GM18502 (cell line): ENCODE results near the gene FAAP100.

Experiments
- ATAC-seq: cut with Tn5 transposase; IDR thresholded peaks from one replicate; pipeline ENCODE4 v1.9.1; 2021; ENCODE audit warnings: mild to moderate bottlenecking; ENCODE audit not compliant: unreplicated experiment, poor library complexity

Gene FAAP100

DNA sequence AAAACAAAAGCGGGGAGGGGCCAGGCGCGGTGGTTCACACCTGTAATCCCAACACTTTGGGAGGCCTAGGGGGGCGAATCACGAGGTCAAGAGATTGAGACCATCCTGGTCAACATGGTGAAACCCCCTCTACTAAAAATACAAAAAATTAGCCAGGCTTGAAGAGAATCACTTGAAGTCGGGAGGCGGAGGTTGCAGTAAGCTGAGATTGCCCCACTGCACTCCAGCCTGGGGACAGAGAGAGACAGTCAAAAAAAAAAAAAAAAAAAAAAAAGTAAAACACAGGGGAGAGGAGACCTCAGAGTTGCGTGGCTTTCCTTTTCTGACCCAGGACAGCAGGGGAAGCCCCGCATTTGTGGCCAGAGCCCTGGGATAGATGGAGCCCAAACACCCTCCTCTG lies 59.4 kb downstream of the FAAP100 start:
- no peak for ATAC-seq

DNA sequence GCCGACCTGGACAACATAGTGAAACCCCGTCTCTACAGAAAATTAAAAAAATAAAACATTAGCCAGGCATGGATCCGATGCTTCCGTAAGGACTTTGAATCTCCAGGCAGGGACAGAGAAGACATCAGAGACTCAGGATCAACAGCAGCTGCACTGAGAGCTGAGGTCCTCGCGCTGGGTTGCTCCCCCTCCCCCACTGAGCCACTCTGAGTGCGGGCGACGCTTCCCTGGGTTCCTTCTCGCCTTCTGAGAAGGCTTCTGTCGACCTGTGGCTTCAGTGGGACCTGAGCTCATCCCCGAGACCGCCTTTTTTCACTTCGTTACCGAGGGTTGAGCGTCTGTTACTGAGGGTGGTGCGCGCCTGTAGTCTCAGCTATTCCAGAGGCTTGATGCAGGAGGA lies 60.0 kb downstream of the FAAP100 start:
- ATAC-seq, result no peak

DNA sequence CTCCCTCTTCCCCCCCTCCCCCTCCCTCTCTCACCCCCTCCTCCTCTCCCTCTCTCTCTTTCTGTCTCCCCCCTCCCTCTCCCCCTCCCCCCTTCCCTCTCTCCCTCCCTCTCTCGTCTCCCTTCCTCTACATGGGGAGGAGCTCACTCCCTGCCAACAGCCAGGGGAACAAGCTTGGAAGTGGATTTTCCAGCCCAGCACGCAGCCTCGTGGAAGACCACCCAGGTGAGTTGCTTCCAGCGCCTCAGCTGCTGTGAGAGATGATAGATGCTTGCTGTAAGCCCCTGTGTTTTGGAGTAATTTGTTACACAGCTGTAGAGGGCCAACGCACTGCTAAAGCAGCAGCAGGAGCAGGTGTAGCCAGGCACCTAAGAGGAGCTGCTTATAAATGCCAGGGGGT lies 60.4 kb downstream of the FAAP100 start:
- no peak for ATAC-seq

DNA sequence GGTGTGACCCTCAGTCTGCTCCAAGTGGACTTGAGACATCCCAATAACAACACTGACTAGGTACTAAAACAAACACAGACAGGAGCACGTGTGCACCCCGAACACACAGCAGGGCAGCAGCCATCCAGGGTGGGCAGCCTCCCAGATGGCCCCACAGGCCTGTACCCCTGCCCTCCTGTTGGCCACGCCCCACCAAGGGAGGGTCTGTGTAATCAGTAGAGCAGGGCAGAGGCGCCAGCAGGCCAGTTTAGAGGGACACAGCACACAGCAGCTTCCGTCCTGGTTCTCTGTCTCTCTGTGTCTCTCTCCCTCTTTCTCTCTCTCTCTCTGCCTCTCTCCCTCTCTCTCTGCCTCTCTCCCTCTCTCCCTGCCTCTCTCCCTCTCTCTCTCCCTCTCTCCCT lies 61.0 kb downstream of the FAAP100 start:
- no peak for ATAC-seq

DNA sequence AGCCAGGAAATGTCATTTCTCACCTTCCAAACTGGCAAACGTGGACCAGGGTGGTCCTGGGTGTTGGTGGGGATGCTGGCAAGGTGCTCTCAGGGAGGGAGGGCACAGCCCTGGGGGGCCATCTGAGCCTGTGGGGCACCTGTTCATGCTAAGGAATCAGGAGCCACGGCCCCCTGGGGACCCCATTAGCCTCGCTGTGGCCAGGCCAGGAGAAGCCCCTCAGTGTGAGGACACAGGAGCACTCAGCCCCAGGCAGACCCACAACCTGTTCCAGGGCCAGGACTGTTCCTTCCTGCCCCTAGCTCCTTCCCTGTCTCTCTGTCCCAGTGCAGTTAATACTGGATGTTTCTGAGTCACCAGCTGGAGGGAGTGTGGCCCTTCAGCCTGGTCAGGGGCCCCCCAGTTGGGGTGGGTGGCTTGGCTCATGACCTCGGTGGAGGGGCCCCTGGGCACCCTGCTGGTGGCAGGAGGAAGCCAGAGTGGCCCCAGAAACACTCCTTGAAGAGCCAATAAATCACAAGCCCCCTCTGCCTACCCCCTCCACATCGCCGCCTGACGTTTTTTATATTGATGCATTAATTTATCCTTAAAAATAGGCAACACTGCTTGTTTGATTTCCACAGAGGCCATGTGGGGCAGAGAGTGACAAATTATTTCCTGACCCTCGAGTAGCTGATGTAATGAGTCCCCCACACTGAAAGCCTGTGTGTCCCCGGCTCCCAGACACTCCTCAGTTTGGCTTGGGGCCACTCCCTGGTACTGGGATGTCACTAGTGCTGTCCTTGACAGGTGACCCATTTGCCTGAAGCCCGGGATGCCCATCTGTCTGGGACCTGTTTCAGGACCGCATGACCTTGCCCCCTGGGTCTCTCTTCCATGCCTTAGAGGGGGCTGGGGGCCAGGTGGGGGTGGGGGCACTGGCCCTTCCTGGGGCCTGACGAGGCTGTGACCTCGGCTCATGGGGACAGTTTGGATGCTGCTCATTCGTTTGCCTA lies 61.9 kb downstream of the FAAP100 start:
- no peak for ATAC-seq
